ENCODE data around the gene PADI6.

GRCh38 chr1:17329610-17330009 is 42.4 kb upstream of the PADI6 start:
- TF ChIP-seq, protein P1, sequence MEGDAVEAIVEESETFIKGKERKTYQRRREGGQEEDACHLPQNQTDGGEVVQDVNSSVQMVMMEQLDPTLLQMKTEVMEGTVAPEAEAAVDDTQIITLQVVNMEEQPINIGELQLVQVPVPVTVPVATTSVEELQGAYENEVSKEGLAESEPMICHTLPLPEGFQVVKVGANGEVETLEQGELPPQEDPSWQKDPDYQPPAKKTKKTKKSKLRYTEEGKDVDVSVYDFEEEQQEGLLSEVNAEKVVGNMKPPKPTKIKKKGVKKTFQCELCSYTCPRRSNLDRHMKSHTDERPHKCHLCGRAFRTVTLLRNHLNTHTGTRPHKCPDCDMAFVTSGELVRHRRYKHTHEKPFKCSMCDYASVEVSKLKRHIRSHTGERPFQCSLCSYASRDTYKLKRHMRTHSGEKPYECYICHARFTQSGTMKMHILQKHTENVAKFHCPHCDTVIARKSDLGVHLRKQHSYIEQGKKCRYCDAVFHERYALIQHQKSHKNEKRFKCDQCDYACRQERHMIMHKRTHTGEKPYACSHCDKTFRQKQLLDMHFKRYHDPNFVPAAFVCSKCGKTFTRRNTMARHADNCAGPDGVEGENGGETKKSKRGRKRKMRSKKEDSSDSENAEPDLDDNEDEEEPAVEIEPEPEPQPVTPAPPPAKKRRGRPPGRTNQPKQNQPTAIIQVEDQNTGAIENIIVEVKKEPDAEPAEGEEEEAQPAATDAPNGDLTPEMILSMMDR (IDR thresholded peaks at IDR 0.05; ENCODE audit: low read depth, low read length): no peak
- no peak for TF ChIP-seq EZH2phosphoT487 (IDR thresholded peaks at IDR 0.05; ENCODE audit: low read depth)

All from OCI-LY3 (cell line).